Measurements from ENCODE around the gene PIK3R6.

DNA sequence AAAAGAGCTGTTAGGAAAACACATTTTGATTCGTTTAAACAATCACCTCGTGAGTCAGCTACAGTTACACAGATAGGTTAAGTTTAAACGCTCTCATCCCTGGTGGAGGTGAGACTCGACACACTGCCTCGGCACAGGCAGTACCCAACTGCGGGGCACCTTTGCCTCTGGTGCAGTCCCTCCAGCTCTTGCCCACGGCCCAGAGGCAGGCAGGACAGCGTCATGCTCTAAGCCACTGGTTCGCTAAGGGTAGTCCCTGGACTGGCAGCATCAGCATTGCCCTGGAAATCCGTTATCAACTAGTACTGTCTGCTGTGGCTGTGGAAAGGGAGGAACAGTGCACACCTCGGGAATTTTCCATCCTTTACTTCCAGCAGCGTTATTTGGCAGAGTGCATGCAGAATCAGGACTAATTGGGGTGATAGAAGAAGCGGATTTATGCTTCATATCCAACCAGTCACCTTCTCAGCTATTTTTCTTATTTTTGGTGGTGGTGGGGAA is 3.7 kb upstream of the PIK3R6 start:
- TF ChIP-seq, protein P1, sequence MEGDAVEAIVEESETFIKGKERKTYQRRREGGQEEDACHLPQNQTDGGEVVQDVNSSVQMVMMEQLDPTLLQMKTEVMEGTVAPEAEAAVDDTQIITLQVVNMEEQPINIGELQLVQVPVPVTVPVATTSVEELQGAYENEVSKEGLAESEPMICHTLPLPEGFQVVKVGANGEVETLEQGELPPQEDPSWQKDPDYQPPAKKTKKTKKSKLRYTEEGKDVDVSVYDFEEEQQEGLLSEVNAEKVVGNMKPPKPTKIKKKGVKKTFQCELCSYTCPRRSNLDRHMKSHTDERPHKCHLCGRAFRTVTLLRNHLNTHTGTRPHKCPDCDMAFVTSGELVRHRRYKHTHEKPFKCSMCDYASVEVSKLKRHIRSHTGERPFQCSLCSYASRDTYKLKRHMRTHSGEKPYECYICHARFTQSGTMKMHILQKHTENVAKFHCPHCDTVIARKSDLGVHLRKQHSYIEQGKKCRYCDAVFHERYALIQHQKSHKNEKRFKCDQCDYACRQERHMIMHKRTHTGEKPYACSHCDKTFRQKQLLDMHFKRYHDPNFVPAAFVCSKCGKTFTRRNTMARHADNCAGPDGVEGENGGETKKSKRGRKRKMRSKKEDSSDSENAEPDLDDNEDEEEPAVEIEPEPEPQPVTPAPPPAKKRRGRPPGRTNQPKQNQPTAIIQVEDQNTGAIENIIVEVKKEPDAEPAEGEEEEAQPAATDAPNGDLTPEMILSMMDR (IDR thresholded peaks at IDR 0.05) = no peak
- TF ChIP-seq POLR2A (IDR thresholded peaks at IDR 0.05) = no peak
